GM10248 (cell line): ENCODE results near the gene ABCB8.

Experiments used
- CTCF ChIA-PET: fragments of 300-600 bp; sonication (Branson Sonifier 250); formaldehyde crosslinking; extraction: SDS; loops from one replicate; lab custom pipeline; 2021; ENCODE audit warnings: antibody characterized with exemption; lab: Yijun Ruan, JAX
- POLR2A ChIA-PET: fragments of 350-650 bp; sonication (Branson Sonifier 250); formaldehyde crosslinking; extraction: SDS; loops from one replicate; lab custom pipeline; 2020; ENCODE audit warnings: antibody characterized with exemption; lab: Yijun Ruan, JAX
- DNase-seq: peaks from one replicate; pipeline ENCODE4 v3.0.0; 2012; ENCODE audit errors: extremely low spot score
- TF ChIP-seq, protein P1 (sequence below): IDR thresholded peaks from 2 replicates; pipeline ENCODE4 v1.5.1; 2012; ENCODE audit warnings: mild to moderate bottlenecking, low read depth; ENCODE audit errors: extremely low read depth, missing control alignments, control extremely low read depth

ABCB8 gene

DNA sequence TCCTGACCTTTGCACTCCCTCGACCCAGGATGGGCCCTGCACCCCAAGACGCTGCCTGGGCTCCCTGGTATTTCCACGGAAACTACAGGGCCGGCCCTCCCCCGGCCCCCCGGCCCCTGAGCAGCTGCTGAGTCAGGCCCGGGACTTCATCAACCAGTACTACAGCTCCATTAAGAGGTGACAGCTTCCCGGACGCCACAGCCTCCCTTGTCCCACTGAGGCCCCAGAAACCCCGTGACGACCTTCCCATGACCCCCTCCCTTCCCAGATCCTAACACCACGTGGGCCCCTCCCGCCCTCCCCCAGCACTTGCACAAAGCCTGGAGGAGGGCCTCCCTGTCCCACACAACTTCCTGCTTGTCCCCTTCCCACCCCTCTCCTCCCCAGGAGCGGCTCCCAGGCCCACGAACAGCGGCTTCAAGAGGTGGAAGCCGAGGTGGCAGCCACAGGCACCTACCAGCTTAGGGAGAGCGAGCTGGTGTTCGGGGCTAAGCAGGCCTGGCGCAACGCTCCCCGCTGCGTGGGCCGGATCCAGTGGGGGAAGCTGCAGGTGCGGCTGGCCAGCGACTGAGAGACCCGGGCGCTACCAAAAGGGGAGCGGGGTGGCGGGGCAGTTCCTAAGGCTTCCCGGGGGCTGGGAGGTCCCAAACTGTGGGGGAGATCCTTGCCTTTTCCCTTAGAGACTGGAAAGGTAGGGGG lies 31.7 kb upstream of the ABCB8 start:
- no peak for DNase-seq
- POLR2A ChIA-PET, result no interaction called here
- CTCF ChIA-PET, result interaction anchor here (0.9 to 1.8 kb wide), 2 partner anchors 12 to 33 kb away, joined by 4 to 5 read pairs; no protein-coding TSS in a partner anchor
- TF ChIP-seq, protein P1, sequence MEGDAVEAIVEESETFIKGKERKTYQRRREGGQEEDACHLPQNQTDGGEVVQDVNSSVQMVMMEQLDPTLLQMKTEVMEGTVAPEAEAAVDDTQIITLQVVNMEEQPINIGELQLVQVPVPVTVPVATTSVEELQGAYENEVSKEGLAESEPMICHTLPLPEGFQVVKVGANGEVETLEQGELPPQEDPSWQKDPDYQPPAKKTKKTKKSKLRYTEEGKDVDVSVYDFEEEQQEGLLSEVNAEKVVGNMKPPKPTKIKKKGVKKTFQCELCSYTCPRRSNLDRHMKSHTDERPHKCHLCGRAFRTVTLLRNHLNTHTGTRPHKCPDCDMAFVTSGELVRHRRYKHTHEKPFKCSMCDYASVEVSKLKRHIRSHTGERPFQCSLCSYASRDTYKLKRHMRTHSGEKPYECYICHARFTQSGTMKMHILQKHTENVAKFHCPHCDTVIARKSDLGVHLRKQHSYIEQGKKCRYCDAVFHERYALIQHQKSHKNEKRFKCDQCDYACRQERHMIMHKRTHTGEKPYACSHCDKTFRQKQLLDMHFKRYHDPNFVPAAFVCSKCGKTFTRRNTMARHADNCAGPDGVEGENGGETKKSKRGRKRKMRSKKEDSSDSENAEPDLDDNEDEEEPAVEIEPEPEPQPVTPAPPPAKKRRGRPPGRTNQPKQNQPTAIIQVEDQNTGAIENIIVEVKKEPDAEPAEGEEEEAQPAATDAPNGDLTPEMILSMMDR, result no peak

DNA sequence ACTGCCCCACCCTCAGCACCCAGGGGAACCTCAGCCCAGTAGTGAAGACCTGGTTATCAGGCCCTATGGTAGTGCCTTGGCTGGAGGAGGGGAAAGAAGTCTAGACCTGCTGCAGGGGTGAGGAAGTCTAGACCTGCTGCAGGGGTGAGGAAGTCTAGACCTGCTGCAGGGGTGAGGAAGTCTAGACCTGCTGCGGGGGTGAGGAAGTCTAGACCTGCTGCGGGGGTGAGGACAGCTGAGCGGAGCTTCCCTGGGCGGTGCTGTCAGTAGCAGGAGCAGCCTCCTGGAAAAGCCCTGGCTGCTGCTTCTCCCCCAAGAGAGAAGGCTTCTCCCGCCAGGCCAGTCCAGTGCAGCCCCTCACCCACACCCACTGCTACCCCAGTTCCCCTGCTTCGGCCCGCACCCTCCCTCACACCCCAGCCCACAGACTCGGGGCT lies 31.2 kb upstream of the ABCB8 start:
- DNase-seq, result no peak
- ChIA-PET CTCF (interaction anchor here (1.8 kb wide), 2 partner anchors 8 to 34 kb away, joined by 4 to 5 read pairs; no protein-coding TSS in a partner anchor), POLR2A (no interaction called here)
- TF ChIP-seq, protein P1, result no peak

DNA sequence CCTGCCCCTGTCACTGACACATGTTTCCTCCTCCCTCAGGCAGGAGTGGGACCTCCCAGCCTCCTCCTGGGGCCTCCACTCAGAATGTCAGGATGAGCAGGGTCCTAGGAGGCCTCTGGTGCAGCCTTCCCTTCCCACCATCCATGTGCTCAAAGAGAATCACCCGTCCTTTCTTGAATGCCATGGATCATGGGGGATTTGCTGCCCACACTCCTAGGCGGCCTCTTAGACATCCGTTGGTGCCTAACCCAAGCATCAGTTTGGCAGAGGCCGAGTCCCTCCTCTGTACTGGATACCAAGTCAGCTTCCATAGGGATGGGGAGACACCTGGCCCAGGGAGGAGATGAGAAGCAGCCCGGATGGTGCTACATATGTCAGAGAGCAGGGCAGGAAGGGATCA lies 30.4 kb upstream of the ABCB8 start:
- ChIA-PET POLR2A (no interaction called here), CTCF (interaction anchor here (1.8 kb wide), 2 partner anchors 9 to 35 kb away, joined by 4 to 5 read pairs; no protein-coding TSS in a partner anchor)
- no peak for DNase-seq
- TF ChIP-seq, protein P1, result no peak

DNA sequence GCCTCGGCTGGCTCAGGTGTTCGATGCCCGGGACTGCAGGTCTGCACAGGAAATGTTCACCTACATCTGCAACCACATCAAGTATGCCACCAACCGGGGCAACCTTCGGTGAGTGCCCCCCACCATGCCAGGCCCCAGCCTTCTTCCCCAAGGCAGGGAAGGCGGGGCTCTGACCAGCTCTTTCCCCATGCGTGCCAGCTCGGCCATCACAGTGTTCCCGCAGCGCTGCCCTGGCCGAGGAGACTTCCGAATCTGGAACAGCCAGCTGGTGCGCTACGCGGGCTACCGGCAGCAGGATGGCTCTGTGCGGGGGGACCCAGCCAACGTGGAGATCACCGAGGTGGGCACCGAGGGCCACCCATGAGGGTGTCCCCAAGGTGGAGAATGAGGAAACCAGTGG lies 29.9 kb upstream of the ABCB8 start:
- DNase-seq, result no peak
- POLR2A ChIA-PET, result no interaction called here
- CTCF ChIA-PET, result interaction anchor here (1.8 kb wide), 1 partner anchor 9 kb away, joined by 4 read pairs; no protein-coding TSS in a partner anchor
- TF ChIP-seq, protein P1, result no peak

DNA sequence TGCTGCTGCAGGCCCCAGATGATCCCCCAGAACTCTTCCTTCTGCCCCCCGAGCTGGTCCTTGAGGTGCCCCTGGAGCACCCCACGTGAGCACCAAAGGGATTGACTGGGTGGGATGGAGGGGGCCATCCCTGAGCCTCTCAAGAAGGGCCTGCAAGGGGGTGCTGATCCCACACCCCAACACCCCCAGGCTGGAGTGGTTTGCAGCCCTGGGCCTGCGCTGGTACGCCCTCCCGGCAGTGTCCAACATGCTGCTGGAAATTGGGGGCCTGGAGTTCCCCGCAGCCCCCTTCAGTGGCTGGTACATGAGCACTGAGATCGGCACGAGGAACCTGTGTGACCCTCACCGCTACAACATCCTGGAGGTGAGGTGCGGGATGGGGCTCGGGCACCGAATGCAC lies 29.2 kb upstream of the ABCB8 start:
- ChIA-PET CTCF (interaction anchor here (1.8 kb wide), 1 partner anchor 10 kb away, joined by 4 read pairs; no protein-coding TSS in a partner anchor), POLR2A (interaction anchor here (0.6 kb wide), 1 partner anchor 19 kb away, joined by 3 read pairs; no protein-coding TSS in a partner anchor)
- DNase-seq, result no peak
- TF ChIP-seq, protein P1, result no peak

DNA sequence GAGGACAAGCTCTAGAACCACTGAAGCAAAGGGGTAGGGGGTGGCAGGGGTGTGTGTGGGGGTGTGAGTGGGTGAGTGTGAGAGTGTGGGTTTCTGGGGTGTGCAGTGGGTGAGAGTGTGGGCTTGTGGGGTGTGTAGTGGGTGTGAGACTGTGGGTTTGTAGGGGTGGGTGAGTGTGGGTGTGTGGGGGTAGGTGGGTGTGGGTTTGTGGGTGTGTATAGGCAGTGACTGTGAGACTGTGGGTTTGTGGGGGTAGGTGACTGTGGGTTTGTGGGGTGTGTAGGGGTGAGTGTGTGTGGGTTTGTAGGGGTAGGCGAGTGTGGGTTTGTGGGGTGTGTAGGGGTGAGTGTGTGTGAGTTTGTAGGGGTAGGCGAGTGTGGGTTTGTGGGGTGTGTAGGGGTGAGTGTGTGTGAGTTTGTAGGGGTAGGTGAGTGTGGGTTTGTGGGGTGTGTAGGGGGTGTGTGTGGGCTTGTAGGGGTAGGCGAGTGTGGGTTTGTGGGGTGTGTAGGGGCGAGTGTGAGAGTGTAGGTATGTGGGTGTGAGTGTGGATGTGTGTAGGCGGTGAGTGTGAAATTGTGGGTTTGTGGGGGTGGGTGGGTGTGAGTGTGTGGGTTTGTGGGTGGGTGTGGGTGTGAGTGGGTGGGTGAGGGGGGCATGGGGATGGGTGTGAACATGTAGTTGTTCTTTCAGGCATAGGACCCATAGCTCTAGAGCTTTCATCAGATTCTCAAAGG lies 28.6 kb upstream of the ABCB8 start:
- ChIA-PET POLR2A (interaction anchor here (0.6 kb wide), 1 partner anchor 19 kb away, joined by 3 read pairs; no protein-coding TSS in a partner anchor), CTCF (no interaction called here)
- TF ChIP-seq, protein P1, result no peak
- no peak for DNase-seq
